D341Med (cell line): Measurements from ENCODE around the gene FREY1.

Experiments used
- DNase-seq: peaks from one replicate; pipeline ENCODE4 v3.0.0; 2012; ENCODE audit warnings: low spot score

The FREY1 gene

DNA sequence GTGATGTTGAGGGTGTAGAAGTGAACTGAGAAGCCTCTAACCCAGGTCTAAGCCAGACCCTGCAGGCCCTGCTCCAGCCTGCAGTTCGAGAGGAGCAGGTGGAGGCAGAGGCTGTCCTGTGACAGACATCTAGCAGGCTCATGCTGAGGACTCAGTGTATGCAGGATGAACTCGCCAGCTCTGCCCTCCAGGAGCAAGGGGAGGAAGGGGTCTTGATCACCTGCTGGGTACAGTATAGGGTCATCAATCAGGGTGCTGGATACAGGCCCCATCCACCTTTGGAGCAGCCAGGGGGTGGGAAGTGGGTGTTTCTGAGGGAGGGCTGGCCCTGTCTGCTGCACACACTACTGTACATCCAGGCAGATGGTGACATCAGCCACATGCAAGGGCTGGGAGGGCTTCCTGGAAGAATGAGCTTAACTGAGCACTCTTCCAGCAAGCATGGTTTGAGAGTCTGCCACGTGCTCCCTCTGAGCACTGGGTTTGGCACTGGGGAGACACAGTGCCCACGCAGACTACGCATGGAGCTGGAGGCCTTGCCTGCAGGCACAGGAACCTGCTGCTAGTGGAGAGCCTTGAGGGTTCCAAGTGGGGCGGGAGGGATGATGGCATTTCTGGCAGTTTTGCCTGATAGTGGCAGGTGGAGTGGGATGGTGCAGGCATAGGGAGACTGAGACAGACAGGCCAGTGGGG is 12.4 kb downstream of the FREY1 start:
- DNase-seq = no peak

DNA sequence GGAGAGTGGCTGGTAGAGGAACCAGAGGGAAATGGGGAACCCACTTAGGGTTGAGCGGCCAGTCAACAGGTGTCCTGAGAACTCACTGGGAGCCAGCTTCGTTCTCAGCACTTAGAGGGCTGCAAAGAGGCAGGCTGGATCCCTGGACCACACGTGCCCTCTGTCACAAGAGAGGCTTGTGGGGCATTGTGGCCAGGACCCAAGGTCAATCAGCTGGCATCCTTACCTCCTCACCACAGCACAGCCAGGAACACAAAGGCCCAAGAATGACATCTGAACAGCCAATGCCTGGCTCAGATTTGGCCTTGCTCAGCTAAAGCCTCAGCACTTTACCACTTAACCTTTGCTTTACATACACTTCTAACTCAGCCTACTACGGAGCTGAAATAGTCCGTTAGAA is 14.2 kb downstream of the FREY1 start:
- no peak for DNase-seq

DNA sequence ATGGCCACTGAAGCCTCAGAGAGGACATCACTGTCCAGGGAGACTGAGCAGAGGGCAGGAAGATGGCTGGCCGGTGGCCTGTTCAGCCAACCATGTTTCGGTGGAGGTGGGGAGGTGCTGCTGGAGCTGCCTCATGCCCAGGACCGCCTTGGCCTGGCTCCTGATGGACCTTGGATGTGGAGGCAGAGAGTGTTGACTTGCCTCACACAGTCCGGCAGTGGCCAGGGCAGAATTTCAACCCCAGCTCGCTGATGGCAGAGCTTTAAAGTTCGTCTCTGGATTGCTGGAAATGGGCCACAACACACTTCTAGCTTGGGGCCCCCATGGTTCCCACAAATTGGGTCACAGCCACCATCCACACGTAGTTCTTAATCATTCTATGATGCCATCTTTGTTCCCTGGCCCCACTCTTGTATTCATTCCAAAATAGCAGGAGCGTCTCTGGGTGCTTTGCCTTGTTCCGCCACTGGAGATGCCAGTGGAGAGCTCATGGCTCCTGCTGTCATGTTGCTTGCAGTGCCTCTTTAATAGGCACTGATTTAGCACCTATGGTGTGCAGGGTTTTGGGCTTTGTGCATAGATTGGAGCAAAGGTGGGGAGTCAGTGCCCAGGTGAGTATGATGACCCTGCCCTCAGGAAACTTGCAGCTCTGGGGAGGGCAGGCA is 16.1 kb downstream of the FREY1 start:
- DNase-seq = no peak

DNA sequence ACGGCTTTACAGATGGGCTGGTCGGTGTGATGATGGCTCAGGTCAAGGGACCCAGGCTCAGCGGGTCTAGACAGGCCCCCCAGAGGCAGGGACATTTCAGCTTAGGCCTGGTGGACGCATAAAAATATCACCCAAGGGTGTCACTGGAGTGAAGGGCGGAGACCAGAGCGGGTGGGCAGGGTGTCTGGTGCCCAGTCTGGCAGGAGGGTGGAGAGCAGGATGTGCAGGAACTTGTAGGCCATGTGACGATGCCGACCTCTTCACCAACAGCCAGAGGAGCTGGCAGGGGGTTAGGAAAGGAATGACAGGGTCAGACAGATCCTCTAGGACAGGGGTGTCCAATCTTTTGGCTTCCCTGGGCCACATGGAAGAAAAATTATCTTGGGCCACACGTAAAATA is 17.1 kb downstream of the FREY1 start:
- DNase-seq = no peak

DNA sequence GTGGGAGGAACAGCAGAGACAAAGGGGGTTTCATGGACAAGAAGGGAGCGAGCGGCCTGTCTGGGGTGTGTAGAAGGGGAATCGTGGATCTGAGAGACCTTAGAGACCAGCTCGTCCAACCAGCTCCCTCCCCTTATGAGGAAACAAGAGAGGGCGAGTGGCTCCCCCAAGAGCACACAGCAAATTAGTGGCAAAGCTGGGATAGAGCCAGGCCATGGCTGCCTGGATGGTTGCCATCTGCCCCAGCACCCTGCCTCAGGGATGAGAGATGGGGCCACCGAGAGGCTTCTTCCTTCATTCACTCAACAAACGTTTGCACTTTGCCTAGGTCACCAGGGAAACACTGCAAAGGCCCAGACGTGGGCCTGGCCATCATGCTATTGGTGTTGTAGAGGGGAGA is 17.5 kb downstream of the FREY1 start:
- DNase-seq = no peak

DNA sequence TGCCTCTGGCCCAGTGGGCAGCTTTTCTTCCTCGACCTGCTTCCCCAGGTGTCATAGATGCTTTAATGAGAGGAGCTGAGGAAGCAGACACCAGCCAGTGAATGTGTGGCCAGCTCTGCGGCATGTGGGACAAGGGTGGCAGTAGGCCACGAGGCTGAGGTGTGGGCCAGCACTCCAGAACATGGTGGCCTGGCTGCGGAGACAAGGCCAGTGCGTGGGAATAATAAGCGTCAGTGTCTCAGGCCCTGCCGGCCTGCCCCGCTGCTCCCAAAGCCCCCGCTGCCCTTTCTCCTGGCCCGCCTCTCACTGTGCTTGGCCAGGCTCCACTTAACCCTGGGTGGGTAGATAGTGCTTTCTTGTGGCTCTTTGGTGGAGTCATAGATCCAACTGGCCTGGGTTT is 19.5 kb downstream of the FREY1 start:
- DNase-seq = no peak

DNA sequence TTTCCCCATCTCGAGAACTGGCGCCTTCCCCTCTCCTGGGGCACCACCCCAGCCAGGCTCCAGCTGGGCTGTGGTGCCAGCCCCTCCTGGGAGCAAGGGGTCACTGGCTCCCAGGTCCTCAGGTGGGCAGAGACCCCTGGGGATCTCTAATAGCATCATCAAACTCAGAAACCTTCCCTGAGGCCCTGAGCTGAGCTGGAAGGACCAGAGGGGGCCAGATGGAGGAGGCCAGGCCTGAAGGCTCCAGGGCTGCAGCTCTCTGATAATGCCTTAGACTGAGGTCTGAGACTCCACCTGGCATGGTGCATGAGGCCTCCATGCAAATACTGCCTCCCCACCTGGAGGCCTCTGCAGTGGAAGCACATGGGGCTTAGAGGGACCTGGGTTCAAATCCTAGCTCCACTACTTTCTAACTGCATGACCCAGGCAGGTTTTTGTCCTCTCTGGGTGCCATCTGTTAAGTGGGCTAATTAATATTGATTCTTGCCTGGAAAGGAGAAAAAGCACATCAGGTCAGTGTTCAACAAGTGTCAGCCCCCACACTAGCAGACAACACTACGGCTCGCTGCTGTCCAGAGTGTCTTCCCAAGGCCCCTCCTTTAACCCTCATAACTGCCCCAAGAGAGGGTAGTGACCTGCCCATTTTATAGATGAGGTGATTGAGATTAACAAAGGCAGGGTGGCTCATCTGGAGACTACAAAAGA is 20.1 kb downstream of the FREY1 start:
- no peak for DNase-seq

DNA sequence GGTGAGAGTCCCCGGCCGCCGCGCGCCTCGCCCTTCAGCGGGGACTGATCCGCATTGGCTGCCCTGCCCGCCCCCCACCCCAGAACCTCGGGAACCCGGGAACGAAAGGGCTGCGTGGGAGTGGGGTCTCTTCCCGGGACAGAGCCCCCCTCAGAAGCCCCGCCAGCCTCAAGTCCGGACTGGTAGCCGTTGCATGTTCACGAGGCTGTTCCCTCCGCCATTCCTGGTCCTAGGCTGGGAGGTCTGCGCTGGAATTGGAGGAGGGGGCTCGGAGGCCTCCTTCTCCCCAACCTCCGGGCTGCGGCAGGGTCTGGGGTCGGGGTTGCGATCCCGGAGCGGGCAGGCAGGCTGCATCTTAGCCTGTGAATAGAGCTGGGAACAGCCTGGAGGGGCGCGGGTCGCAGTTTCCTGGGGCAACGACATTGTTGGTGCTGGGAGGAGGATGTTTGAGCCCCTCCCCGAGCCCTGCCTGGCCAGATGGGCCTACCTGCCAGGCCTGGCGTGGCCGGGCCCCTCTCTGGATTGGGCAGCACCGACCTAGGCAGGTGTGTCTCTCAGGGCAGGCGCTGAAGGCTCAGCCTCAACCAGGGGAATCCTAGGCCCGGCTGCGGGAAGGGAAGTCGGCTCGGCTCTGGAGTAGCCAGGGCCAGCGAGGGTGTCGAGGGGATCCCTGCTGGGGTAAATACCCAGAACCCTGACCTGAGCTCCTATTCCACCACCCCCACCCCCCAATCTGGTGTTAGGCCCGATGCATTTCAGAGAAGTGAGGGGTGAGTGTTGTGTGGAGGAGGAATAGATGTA is 20.9 kb downstream of the FREY1 start:
- peak; percentile 56 for DNase-seq

DNA sequence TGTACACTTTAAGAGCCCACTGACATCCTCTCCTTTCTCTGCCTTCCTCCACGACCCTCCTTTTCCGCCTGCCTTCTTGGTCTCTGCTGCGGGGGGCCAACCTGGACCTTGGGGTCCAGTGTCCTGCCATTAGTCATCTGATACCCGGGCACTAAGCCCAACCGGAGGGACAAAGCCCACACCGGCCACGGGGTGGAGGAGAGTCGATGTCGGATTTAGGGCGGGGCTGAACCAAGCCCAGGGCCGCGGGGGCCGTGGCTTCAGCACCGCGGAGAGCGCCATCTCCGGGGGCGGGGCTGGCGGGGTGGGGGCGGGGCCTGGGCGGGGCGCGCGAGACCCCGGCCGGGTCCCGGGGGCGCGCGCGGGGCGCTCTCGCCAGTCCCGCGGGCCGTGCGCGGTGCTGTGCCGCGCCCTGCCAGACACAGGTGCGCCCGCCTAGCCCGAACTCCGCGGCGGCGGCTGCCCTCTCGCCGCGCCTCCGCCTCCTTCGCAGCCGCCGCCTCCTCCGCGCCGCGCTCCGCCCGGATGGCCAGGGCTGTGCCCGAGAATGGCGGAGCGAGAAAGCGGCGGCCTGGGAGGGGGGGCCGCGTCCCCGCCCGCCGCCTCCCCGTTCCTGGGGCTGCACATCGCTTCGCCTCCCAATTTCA is 21.7 kb downstream of the FREY1 start, which contains the start of gene MAPK8IP1:
TSS of gene MAPK8IP1 (plus strand) at position 378 of the 647 bp plus-strand sequence. CDS start at position 548, 170 bp downstream.
- DNase-seq = peak; percentile 97

DNA sequence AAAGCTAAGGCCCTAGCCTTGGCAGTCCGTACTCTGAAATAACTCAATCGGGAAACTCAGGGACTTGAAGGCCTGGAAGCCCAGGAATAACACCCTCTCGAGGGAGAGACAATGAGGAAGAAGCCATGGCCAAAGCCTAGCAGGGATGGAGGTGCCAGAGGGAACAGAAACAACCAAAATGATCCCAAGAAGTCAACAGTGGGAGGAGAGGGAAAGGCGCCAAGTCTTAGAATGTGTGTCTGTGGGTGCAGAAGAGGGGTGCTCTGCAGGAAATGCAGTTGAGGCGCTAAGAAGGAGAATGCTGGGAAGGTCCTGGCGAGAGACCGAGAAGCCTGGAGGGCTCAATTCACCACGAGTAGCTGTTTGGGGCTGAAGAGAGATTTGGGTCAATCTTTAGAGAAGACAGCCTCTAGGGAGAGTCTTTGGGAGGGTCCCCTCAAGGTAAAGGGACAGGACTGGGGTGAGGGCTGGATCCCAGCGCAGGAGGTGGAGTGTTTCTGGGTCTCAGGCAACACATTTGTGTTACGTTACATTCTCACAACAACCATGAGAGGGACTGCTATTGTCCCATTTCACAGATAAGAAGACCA is 22.4 kb downstream of the FREY1 start:
- no peak for DNase-seq

DNA sequence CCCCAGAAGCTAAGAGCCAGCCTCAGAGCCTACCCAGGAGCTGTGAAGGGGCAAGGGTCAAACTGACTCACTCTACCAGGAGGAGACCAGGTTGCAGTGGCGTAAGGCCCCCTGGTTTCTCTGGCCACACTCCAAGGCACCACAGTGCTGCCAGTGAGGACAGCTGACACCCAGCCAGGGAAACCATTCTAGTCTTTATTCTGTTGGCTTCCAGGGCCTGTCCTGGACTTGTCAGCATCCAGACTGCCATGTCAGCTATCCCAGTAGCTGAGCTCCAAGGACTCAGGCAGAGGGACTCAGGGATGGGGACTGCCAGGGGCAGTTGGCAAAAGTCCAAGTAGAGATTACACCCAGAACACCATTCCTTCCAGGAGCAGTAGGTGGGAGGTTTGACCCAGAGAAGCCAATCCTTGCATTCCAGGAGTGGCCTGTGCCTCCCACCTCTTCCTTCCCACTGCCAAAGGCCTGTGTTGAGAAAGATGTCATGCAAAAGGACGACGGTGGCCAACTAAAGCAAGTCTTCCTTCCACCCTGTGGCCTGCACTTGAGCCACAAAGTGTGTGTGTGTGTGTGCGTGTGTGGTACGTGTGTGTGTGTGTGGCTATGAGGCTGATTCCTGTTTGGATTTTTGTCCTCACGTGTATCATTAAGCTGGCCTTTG is 25.2 kb downstream of the FREY1 start:
- no peak for DNase-seq

DNA sequence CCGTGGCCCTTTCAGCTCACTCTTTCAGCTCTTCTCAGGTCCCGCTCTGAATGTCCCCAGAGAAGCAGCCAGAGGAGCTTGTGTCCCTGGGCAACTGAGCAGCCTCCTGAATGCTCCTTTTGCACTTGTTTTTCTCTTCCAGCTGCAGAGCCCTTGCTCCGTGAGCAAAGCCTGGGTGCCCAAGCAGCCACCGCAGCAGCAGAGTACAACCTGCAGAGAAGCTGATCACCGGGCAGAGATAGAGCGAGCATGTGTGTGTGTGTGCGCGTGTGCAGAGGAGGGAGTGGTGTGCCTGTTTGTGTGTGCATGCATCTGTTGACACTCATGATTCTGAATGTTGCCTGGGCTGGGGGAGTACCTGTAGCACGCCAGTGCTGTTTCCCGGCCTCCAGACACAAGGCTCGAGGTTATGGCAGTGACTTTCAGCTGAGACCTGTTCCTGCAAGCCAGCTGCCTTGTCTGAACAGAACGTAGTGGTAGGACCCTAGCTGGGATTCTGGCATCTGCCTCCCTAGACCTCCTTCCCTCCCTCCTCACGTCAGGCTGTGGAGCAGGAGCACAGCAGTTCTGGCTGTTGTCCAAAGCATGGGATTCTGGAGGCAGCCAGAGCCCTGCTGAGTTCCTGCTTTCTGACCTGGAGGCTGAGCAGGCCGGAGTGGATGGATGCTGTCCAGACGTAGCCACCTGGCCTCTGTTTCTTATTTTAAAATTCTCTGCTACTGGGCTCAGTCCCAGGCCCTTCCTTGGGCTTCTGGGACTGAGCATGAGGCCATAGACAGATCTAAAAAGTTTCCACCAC is 26.1 kb downstream of the FREY1 start:
- DNase-seq = no peak

DNA sequence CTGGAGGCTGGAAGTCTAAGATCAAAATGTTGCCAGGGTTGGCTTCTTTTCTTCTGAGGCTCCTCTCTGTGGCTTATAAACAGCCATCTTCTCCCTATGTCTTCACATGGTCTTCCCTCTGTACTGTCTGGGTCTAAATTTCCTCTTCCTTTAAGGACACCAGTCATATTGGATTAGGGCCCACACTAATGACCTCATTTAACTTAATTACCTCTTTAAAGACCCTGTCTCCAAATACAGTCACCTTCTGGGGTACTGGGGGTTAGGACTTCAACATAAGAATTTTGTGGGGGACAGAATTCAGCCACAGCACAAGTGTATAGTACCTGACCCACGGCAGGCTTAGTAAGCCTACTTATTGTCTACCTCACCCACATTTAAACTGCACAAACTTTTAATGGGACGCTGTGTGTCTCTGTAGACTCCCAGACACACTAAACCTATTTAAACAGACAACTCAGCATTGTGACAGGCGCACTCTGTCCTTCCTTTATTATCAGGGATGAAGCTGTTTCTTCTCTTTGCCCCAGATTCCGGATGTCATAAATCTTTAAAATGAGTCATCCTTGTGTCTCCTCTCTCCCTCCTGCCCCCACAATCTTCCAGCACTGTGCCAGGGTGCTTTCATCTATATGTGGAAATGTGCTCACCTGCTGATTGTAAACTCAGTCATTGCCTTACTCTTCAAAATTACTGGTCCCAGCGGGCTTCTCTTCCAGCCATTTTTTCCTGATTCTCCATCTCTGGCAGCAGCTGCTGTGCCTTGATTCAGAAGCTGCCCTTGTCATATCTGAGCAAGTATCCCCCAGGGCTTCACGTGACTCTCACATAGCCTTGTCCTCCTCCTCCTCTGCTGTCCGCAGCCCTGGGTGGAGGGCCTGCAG is 27.0 kb downstream of the FREY1 start:
- DNase-seq = no peak

DNA sequence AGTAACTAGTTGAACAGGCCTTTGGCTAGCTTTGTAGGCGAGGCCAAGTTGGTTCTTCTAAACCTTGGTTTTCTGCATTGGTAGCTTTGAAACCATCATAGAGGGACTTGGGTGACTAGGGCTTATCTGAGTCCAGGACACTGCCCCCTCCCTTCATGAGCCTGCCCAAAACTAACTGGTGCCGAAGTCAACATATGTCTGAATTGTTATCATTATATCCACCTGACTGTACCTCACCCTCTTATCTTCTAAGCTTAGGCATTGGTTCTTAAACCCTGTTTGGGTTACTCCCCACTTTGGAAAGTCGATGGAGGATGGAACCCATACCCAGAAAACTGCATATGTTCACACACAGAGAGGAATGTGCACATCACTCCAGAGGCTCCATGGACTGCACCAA is 29.2 kb downstream of the FREY1 start:
- no peak for DNase-seq

DNA sequence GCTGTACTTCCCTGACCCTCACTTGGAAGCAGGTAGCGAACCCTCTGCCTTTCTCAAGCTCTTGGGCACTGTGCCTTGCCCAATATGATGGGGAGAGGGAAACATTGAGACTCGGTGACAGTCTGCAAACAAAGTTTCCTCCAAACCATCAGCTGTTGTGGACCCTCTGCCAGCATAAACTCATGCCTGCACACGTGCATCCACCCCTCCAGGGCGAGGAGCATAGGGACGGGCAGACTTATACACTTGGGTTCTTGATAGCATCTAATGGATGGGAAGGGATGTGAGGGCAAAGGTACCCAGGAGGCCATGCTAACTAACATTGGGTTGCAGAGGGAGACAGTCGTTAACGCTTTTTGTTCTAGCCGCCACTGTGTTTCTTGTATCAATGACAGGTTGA is 29.9 kb downstream of the FREY1 start:
- no peak for DNase-seq

DNA sequence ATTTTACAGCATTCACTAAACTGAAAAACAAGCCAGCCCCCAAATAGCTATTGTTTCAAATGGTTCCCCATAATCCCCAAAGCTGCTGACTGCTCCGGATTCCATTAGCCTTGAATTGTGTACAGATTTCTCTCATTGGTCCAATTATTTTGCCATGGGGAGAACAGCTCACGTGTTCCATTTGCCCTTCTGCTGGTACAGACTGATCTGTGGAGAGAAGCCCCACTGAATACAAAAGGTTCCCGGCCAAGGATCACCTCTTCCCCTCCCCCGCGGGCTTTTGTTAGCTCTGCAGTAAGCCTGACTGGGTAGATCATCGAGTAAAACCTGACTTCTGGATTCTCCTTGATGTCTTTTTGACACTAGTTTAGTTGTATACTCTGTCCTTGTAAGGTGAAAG is 30.7 kb downstream of the FREY1 start:
- DNase-seq = no peak

DNA sequence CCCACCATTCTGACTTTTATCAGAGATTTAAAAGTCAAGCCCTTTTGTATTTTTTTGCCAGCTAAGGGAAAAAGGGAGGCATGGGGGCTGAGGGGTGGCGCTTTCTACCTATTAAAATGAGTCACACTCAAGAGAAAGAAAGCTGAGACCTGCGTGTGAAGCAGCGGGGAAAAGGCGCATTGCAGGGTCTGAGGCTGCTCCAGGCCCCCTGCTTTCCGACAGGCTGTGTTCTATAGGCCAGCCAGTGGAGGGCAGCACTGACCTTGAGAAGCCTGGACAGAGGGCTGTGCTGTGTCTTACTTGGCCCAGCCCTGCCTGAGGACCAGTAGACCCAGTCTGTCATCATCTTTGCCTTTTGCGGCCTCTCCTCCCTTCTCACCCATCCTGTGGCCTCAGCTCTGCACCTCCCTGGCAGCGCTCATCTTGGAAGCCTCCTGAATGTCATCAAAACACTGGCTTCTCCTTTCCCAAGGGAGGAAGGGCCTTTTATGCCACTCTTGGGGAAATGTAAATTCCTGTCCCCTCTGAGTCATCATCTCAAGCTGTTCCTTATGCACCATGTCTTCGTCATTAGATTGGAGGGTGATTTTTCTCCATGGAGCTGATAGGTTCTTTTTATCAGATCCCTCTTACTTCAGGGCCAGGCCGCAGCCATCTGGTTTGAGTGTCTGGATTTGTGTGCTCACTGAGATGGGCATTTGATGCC is 34.3 kb downstream of the FREY1 start:
- peak; percentile 87 for DNase-seq

DNA sequence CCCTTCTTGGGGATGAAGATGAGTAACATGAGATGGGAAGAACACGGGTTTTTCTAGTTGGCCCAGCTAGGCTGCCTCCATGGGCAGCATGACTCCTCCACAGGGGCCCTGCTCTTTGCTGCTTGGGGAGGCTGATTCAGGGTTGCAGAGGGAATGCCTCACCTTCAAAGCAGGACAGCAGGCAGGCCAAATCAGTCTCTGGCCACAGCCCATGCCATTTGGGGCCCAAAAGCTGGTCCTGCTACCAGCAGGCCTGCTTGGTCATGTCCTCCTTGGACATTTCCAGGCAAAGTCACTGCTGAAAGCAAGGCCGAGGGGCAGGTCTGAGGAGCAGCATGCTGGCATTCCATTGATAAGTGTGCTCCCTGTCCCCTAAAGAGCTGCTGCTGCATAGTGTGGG is 35.4 kb downstream of the FREY1 start:
- no peak for DNase-seq
